ENCODE measurements around the gene DHTKD1. TPM values are rescaled to one million over a fixed set of nuclear protein-coding genes. Genes with fewer than 3 reads are reported as not detected.

The DHTKD1 gene
- total and polyA plus RNA-seq, 2 donors (not counting 1 experiment from before 2014, with no cell fraction given), result 20.5 to 23.1 TPM

GRCh38 chr10:12073526-12073925, 4.8 kb downstream of the DHTKD1 start:
- Histone ChIP-seq H3K9ac (ENCODE audit: insufficient read depth, low read length) (no peak overlapping the region), H3K4me3 (replicated peaks in 1 of 4; ENCODE audit: control extremely low read depth in 1 of 4, insufficient read depth in 1 of 4, low read depth in 3 of 4, low read length in 4 of 4) (no peak overlapping the region), H3K36me3 (ENCODE audit: control insufficient read depth, insufficient read depth, low read length) (no peaks in the 10 kb centered on the region), H2AFZ (ENCODE audit: low read length) (no peak overlapping the region), H3K27me3 (ENCODE audit: control insufficient read depth, insufficient read depth, low read length) (no peaks in the 10 kb centered on the region), H3K27ac (ENCODE audit: insufficient read depth, low read length) (no peak overlapping the region), H4K20me1 (ENCODE audit: control insufficient read depth, extremely low read depth, insufficient read depth, low read length) (no peaks in the 10 kb centered on the region), H3K4me1 (ENCODE audit: control insufficient read depth, extremely low read depth, insufficient read depth, low read length) (no peaks in the 10 kb centered on the region), H3K9me3 (ENCODE audit: control insufficient read depth, insufficient read depth, low read depth, low read length) (no peaks in the 10 kb centered on the region), H3K79me2 (ENCODE audit: control insufficient read depth, insufficient read depth, low read length) (peaks cover 1% of the 10 kb centered on the region), H3K4me2 (ENCODE audit: extremely low read depth, insufficient read depth, low read length) (no peak overlapping the region)
- DNase-seq (ENCODE audit: low read depth in 2 of 2), result no peak
- no peak for TF ChIP-seq CTCF (conservative IDR thresholded peaks at IDR 0.05 in 1 of 2, IDR thresholded peaks at IDR 0.05 in 1 of 2; ENCODE audit: low read depth in 1 of 2, low read length in 2 of 2)
- no peak for TF ChIP-seq EZH2 (IDR thresholded peaks at IDR 0.05; ENCODE audit: low read length, missing control alignments)

- no peak overlapping the region for H2AFZ ChIP-seq (ENCODE audit: low read length)
- H3K79me2 ChIP-seq (ENCODE audit: control insufficient read depth, insufficient read depth, low read length), result no peaks in the 10 kb centered on the region
- TF ChIP-seq CTCF (conservative IDR thresholded peaks at IDR 0.05 in 1 of 2, IDR thresholded peaks at IDR 0.05 in 1 of 2; ENCODE audit: low read depth in 1 of 2, low read length in 2 of 2) (no peak), EZH2 (IDR thresholded peaks at IDR 0.05; ENCODE audit: low read length, missing control alignments) (no peak)
- H4K20me1 ChIP-seq (ENCODE audit: control insufficient read depth, extremely low read depth, insufficient read depth, low read length), result no peaks in the 10 kb centered on the region
- no peak for DNase-seq (ENCODE audit: low read depth in 2 of 2)
- H3K4me3 ChIP-seq (replicated peaks in 1 of 4; ENCODE audit: control extremely low read depth in 1 of 4, insufficient read depth in 1 of 4, low read depth in 3 of 4, low read length in 4 of 4), result no peak overlapping the region
- H3K9ac ChIP-seq (ENCODE audit: insufficient read depth, low read length), result no peak overlapping the region
- H3K4me1 ChIP-seq (ENCODE audit: control insufficient read depth, extremely low read depth, insufficient read depth, low read length), result no peaks in the 10 kb centered on the region
- H3K36me3 ChIP-seq (ENCODE audit: control insufficient read depth, insufficient read depth, low read length), result no peaks in the 10 kb centered on the region
- H3K9me3 ChIP-seq (ENCODE audit: control insufficient read depth, insufficient read depth, low read depth, low read length), result no peaks in the 10 kb centered on the region
- no peak overlapping the region for H3K27ac ChIP-seq (ENCODE audit: insufficient read depth, low read length)
- H3K4me2 ChIP-seq (ENCODE audit: extremely low read depth, insufficient read depth, low read length), result no peak overlapping the region
- no peaks in the 10 kb centered on the region for H3K27me3 ChIP-seq (ENCODE audit: control insufficient read depth, insufficient read depth, low read length)
These were observed 8.9 kb downstream of the DHTKD1 start for GRCh38 chr10:12077580-12078180.

- Histone ChIP-seq H3K79me2 (ENCODE audit: control insufficient read depth, insufficient read depth, low read length) (no peaks in the 10 kb centered on the region), H3K4me2 (ENCODE audit: extremely low read depth, insufficient read depth, low read length) (no peak overlapping the region)
- no peak for DNase-seq (ENCODE audit: low read depth in 2 of 2)
These were observed 12.7 kb downstream of the DHTKD1 start for GRCh38 chr10:12081470-12081869.

More at GRCh38 chr10:12081470-12081869, 12.7 kb downstream of the DHTKD1 start:
- H3K4me1 ChIP-seq (ENCODE audit: control insufficient read depth, extremely low read depth, insufficient read depth, low read length), result no peaks in the 10 kb centered on the region
- TF ChIP-seq EZH2 (IDR thresholded peaks at IDR 0.05; ENCODE audit: low read length, missing control alignments) (no peak), CTCF (conservative IDR thresholded peaks at IDR 0.05 in 1 of 2, IDR thresholded peaks at IDR 0.05 in 1 of 2; ENCODE audit: low read depth in 1 of 2, low read length in 2 of 2) (no peak)
- no peak overlapping the region for H2AFZ ChIP-seq (ENCODE audit: low read length)
- H4K20me1 ChIP-seq (ENCODE audit: control insufficient read depth, extremely low read depth, insufficient read depth, low read length), result no peaks in the 10 kb centered on the region
- no peak overlapping the region for H3K4me3 ChIP-seq (replicated peaks in 1 of 4; ENCODE audit: control extremely low read depth in 1 of 4, insufficient read depth in 1 of 4, low read depth in 3 of 4, low read length in 4 of 4)
- H3K9ac ChIP-seq (ENCODE audit: insufficient read depth, low read length), result no peak overlapping the region
- no peak overlapping the region for H3K27ac ChIP-seq (ENCODE audit: insufficient read depth, low read length)
- H3K27me3 ChIP-seq (ENCODE audit: control insufficient read depth, insufficient read depth, low read length), result no peaks in the 10 kb centered on the region
- H3K36me3 ChIP-seq (ENCODE audit: control insufficient read depth, insufficient read depth, low read length), result no peaks in the 10 kb centered on the region
- H3K9me3 ChIP-seq (ENCODE audit: control insufficient read depth, insufficient read depth, low read depth, low read length), result no peaks in the 10 kb centered on the region
